ENCODE measurements around the gene MOGAT1.

DNA sequence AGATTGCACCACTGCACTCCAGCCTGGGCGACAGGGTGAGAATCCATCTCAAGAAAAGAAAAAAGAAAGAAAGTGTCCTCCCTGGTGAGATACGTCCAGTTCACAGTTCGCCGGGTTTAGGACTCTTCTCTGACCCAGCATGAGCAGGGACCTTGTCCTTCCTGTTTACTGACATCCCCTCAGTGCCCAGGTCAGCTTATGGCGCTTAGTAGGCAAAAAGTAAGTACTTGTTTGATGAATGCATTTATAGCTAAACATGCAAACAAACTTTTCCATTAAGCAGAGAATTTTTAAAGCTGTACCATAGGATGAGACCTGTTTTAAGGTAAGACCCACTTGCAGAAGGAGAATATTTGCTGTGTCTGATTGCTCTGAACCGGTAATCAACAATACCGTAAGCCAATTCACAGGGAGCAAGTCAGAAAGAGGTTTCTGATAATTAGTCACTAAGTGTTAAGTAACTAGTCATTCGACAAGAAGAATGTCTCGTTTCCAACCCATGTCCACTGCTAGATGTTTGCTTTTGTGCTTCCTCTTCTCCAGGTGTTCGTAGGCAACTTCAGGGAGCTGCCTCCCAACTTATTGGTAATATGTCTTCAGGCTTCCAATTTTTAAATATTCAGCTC, 40.0 kb downstream of the MOGAT1 start:
- TF ChIP-seq, protein P1, sequence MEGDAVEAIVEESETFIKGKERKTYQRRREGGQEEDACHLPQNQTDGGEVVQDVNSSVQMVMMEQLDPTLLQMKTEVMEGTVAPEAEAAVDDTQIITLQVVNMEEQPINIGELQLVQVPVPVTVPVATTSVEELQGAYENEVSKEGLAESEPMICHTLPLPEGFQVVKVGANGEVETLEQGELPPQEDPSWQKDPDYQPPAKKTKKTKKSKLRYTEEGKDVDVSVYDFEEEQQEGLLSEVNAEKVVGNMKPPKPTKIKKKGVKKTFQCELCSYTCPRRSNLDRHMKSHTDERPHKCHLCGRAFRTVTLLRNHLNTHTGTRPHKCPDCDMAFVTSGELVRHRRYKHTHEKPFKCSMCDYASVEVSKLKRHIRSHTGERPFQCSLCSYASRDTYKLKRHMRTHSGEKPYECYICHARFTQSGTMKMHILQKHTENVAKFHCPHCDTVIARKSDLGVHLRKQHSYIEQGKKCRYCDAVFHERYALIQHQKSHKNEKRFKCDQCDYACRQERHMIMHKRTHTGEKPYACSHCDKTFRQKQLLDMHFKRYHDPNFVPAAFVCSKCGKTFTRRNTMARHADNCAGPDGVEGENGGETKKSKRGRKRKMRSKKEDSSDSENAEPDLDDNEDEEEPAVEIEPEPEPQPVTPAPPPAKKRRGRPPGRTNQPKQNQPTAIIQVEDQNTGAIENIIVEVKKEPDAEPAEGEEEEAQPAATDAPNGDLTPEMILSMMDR (IDR thresholded peaks at IDR 0.05) = no peak
- TF ChIP-seq POLR2AphosphoS5 (IDR thresholded peaks at IDR 0.05; ENCODE audit: low read depth, low read length) (no peak), NFIC (IDR thresholded peaks at IDR 0.05; ENCODE audit: borderline replicate concordance) (no peak)

Measured in SK-N-SH (cell line).